ENCODE data around the gene MEP1B.

- TF ChIP-seq CTCF (conservative IDR thresholded peaks at IDR 0.05; ENCODE audit: low read depth in 2 of 2) (no peak), EZH2phosphoT487 (IDR thresholded peaks at IDR 0.05; ENCODE audit: unreplicated experiment) (no peak), CREB1 (CRISPR knock-in tag; IDR thresholded peaks at IDR 0.05; ENCODE audit: low read depth) (no peak), EZH2 (IDR thresholded peaks at IDR 0.05; ENCODE audit: low read depth, unreplicated experiment) (no peak), POLR2AphosphoS5 (IDR thresholded peaks at IDR 0.05; ENCODE audit: low read depth) (no peak), NANOG (IDR thresholded peaks at IDR 0.05; ENCODE audit: borderline replicate concordance) (no peak), REST (IDR thresholded peaks at IDR 0.05; ENCODE audit: unreplicated experiment) (no peak), STAT1 (IDR thresholded peaks at IDR 0.05; ENCODE audit: unreplicated experiment) (no peak), ETS1 (IDR thresholded peaks at IDR 0.05) (no peak)
Observed at GRCh38 chr18:32243358-32243757, 53.5 kb downstream of the MEP1B start.

Data from GM23338 (cell line).